ENCODE results near the gene TDRD9. TPM values are rescaled to one million over a fixed set of nuclear protein-coding genes. Genes with fewer than 3 reads are reported as not detected.

The TDRD9 gene
- total RNA-seq, 4 donors from 2014 or later, result 2.0 to 3.2 (median 2.6) TPM

- WGBS, result 100% methylated on average over 1 of the region's 1 CpG
- H3K36me3 ChIP-seq, result no peaks in the 10 kb centered on the region
- H3K9me3 ChIP-seq, result no peaks in the 10 kb centered on the region
- H3K4me3 ChIP-seq, result no peak overlapping the region
- no peaks in the 10 kb centered on the region for H3K4me1 ChIP-seq
- no peak for TF ChIP-seq CTCF (IDR thresholded peaks at IDR 0.05)
- no peak for TF ChIP-seq POLR2A (IDR thresholded peaks at IDR 0.05; ENCODE audit: low read depth)
- TF ChIP-seq POLR2AphosphoS5 (IDR thresholded peaks at IDR 0.05), result no peak
- TF ChIP-seq EP300 (IDR thresholded peaks at IDR 0.05), result no peak
- H3K27me3 ChIP-seq, result peaks cover 0 to 9% (median 0%) of the 10 kb centered on the region in 4 donors
- intact Hi-C loops (cut with DNase I), result no loop called here
- DNase-seq (ENCODE audit: extremely low spot score), result no peak
- no peak overlapping the region for H3K27ac ChIP-seq (replicated peaks in 1 of 4)
Observed at GRCh38 chr14:104019029-104019428, 90.8 kb downstream of the TDRD9 start.

GRCh38 chr14:104019806-104020205 is 91.5 kb downstream of the TDRD9 start:
- intact Hi-C loops (cut with DNase I), result no loop called here
- H3K36me3 ChIP-seq, result no peaks in the 10 kb centered on the region
- H3K4me3 ChIP-seq, result no peak overlapping the region
- H3K27ac ChIP-seq (replicated peaks in 1 of 4), result no peak overlapping the region
- H3K27me3 ChIP-seq, result peaks cover 0 to 9% (median 0%) of the 10 kb centered on the region in 4 donors
- TF ChIP-seq POLR2AphosphoS5 (IDR thresholded peaks at IDR 0.05), result no peak
- TF ChIP-seq CTCF (IDR thresholded peaks at IDR 0.05), result no peak
- no peak for TF ChIP-seq POLR2A (IDR thresholded peaks at IDR 0.05; ENCODE audit: low read depth)
- no peak for TF ChIP-seq EP300 (IDR thresholded peaks at IDR 0.05)
- no peaks in the 10 kb centered on the region for H3K4me1 ChIP-seq
- no peak for DNase-seq (ENCODE audit: extremely low spot score)
- no peaks in the 10 kb centered on the region for H3K9me3 ChIP-seq
- WGBS, result 84% methylated on average over 7 of the region's 7 CpGs

GRCh38 chr14:104020471-104020870 is 92.2 kb downstream of the TDRD9 start:
- Histone ChIP-seq H3K4me1 (no peaks in the 10 kb centered on the region), H3K27ac (replicated peaks in 1 of 4) (no peak overlapping the region), H3K27me3 (peaks cover 0 to 9% (median 0%) of the 10 kb centered on the region in 4 donors), H3K4me3 (no peak overlapping the region), H3K36me3 (no peaks in the 10 kb centered on the region), H3K9me3 (no peaks in the 10 kb centered on the region)
- no peak for DNase-seq (ENCODE audit: extremely low spot score)
- WGBS, result 86% methylated on average over 9 of the region's 9 CpGs
- TF ChIP-seq CTCF (IDR thresholded peaks at IDR 0.05), result no peak
- TF ChIP-seq POLR2A (IDR thresholded peaks at IDR 0.05; ENCODE audit: low read depth), result no peak
- TF ChIP-seq EP300 (IDR thresholded peaks at IDR 0.05), result no peak
- TF ChIP-seq POLR2AphosphoS5 (IDR thresholded peaks at IDR 0.05), result no peak
- intact Hi-C loops (cut with DNase I), result no loop called here

- Histone ChIP-seq H3K27me3 (peaks cover 0 to 16% (median 0%) of the 10 kb centered on the region in 4 donors), H3K36me3 (no peaks in the 10 kb centered on the region), H3K4me3 (no peak overlapping the region), H3K27ac (replicated peaks in 1 of 4) (no peak overlapping the region), H3K4me1 (no peaks in the 10 kb centered on the region), H3K9me3 (no peaks in the 10 kb centered on the region)
- TF ChIP-seq POLR2AphosphoS5 (IDR thresholded peaks at IDR 0.05) (no peak), POLR2A (IDR thresholded peaks at IDR 0.05; ENCODE audit: low read depth) (no peak), EP300 (IDR thresholded peaks at IDR 0.05) (no peak), CTCF (IDR thresholded peaks at IDR 0.05) (no peak)
- 84% methylated on average over 2 of the region's 2 CpGs for WGBS
- no peak for DNase-seq (ENCODE audit: extremely low spot score)
- intact Hi-C loops (cut with DNase I), result no loop called here
Observed at GRCh38 chr14:104023325-104024055, 95.2 kb downstream of the TDRD9 start.

Measured in esophagus muscularis mucosa (tissue), 4 donors.